GM23248 (cell line): ENCODE results near the gene ENOX1.

Experiments used
- EZH2 ChIP-seq: fragments of 200-600 bp; sonication (generic); IDR thresholded peaks from 2 replicates; pipeline ENCODE4 v1.6.1; 2018; ENCODE audit warnings: antibody characterized with exemption, mild to moderate bottlenecking; ENCODE audit not compliant: insufficient read depth, poor library complexity, severe bottlenecking
- EZH2phosphoT487 ChIP-seq: fragments of 200-600 bp; sonication (generic); IDR thresholded peaks from 2 replicates; pipeline ENCODE4 v1.6.1; 2018; ENCODE audit warnings: antibody characterized with exemption, moderate library complexity, mild to moderate bottlenecking, low read depth; ENCODE audit not compliant: insufficient read depth

GRCh38 chr13:43180837-43181236, 605.9 kb downstream of the ENOX1 start:
- no peak for TF ChIP-seq EZH2phosphoT487
- no peak for TF ChIP-seq EZH2
